GM21515 (cell line): ENCODE results near the gene PMEPA1.

ENCODE experiments used
- ATAC-seq: cut with Tn5 transposase; IDR thresholded peaks from one replicate; pipeline ENCODE4 v1.9.1; 2021; ENCODE audit not compliant: unreplicated experiment

PMEPA1 gene

DNA sequence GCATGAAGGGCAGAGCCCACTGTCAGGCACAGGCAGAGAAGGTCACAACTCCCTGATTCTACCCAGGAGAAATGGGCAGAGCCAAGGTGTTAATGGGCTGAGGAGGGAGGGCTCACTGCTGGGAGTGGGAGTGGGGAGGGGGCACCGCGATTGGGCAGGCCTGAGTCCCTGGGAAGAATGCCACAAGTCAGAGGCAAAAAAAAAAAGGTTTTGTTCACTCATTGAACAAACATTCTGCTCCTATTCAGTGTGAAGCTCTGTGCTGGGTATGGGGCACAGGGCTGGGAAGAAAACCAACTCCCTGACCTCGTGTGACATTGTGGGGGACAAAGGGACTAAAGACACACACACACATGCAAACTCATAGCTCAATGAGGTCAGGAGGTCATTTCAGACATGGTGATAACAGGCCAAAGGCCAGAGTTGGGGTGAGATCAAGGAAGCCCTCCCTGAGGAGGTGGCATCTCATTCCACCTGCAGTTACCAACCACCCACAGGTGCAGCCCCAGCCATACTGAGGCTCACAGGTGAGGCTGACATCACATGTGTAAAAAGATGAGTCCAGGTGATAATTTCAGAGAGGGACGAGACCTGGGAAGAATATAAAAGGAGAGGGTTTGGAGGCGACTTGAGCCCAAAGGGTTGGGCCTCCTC lies 3.2 kb upstream of the PMEPA1 start:
- no peak for ATAC-seq

DNA sequence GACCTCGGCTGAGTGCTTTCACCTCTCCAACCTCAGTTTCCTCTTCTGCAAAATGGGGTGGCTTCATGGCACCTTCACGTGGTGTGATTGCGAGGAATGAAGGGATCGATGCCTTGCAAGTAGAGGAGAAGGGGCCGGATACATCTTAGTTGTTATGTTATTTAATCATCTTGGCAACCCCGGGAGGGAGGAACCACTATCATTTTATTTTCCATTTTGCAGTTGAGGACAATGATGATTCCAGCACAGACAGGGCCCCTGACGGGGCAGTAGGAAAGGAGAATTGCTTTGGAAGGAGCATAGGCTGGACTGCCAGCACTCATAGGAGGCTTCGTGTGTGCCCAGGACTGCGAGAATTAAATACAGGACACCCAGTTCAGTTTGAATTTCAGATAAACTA lies 2.5 kb upstream of the PMEPA1 start:
- no peak for ATAC-seq

DNA sequence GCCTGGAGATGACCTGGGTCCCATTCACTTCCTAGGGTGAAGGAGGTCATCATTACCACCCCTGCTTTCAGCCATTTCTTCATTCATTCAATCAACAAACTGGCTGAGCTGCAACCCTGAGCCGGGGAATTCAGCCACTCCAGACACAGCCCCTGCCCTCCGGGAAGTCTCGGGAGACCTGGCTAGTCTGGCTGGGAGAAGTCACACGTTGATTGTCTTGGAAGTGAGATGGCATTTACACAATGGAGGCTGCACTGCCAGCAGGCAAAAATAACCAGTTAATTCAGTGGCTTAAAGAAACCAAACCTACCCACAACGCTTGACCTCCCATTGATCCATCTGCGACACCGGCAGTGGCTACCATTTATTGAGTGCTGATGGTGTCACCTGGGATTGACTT lies 2.0 kb upstream of the PMEPA1 start:
- no peak for ATAC-seq

DNA sequence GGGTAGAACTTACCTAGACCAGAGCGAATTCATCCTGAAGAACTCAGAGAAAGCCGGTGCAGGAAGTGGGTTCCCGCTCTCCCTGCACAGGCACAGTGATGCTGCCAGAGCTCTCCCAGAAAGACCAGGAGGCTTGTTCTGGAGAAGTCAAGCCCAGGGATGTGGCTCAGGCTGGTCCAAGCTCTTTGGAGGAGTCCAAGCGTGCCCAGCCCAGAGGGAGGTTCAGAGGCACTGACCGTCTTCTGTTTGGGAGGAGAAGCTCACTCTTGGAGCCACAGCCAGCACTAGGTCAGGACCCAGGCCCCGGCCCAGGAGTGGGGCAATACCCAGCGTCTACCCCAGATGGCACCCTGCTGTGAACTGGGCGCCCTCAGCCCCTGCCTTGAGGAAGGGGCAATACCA lies 1.5 kb upstream of the PMEPA1 start:
- no peak for ATAC-seq

DNA sequence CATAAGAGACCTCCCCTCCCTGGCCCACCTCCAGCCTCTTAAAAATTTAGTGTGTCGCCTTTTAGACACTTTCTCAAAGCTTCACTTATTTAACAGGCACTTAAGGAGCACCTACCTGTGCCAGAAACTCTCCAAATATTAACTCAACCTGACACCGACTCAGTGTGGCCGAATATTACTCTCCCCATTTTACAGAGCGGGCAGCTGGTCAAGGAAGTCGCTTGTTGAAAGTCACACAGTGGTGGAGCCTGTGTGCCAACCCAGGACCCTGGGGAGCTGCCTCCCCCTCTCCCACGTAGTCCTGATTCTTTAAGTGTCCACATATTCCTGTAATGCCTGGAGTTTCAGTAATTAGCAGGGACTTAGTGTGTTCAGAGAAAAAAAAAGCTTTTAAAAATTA lies 1.0 kb upstream of the PMEPA1 start:
- no peak for ATAC-seq

DNA sequence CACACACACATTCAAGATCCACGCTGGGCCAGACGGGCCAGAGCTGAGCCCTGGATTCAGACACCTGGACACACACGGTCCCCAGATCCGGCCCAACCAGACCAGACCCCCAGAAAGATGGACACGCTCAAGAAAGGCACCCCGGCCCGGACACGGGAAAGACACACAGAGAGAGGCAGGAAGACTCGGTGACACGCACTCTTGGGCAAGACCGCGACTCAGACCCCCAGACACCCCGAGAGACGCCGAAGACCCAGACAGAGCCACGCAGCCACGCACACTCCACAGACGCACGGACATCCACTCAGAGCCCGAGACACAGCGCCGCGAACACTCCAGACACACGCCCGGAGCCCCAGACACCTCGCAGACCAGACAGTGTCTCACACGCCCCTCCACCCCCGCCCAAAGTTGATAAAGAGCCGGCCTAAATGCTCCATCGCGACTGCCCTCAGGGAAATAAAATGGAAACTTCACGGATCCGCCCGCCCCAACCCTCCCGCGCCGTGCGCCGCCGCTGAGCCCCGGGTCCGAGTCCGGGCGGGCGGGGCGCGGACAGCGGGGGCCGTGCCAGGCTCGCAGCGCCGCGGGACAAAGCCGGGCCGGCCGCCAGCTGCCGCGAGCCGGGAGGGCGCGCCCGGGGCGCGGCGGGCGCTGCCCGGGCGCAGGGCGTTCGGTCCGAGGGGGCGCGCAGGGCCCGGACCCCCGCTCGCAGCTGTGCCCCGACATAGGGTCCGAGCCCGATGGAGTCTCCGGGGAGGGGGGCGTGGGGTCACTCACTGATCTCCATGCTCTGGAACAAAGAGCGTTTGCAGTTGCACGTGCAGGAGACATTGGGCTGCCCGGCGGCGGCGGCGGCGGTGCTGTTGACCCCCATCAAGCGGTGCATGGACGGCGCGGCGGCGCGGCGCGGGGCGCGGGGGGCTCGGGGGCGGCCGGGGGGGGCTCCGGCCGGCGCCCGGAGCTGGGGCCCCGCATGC lies 831 bp downstream of the PMEPA1 start:
- no peak for ATAC-seq

DNA sequence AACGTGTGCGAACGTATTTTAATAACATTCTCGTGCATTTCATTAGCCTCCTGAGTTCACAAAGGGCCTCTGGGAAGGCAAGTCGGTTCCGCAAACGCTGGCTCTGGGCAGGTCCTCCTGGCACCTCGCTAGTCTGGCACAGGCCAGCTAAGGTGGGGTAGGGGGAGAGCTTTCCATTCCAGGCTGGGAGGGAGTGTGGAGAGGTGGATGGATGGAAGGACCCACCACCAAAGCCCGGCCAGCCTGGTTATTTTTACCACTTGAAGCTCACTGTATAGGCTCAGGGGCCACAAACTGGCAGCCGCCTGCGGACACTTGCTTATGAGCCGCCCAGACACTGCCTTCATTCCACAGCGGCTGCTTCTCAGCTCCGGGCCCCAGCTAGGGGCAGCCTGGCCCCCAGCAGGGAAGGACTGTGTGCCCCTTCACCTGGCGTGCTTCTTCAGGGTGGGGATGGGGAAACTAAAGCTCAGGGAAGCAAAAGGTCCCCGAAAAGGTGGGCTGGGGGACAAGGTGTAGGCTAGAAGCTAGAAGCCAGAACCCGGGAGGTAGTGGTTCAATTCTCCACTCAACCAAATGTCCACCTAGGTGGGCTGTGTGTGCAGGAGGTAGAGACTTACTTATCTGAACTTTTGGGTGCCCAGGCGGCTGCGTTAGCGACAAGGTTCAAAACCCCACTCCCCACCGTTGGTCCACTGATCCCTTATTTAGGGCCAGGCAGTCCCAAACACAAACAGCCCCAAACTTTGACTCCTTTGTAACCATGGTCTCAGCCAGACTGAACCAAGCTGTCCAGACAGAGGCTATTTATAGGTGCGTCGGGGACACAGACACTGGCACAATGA lies 1.7 kb downstream of the PMEPA1 start:
- ATAC-seq: no peak

DNA sequence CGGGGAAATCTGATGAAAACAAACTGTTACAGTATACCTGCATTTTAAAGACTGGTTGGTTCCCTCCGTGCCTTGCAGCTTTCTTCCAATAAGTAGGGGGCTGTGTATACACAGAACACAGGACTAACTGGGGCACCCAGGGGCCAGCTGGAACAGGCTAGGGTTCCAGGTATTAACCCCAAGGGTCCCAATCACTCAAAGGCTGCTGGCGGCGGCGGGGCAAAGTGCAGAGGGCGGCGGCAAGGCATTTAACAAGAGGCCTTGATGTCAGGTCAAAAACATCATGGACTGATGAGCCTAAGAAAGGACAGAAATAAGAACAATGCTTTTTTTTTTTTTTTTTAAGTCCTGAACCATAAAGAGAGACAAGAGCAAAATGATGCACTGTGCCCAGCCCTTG lies 2.5 kb downstream of the PMEPA1 start:
- ATAC-seq: no peak

DNA sequence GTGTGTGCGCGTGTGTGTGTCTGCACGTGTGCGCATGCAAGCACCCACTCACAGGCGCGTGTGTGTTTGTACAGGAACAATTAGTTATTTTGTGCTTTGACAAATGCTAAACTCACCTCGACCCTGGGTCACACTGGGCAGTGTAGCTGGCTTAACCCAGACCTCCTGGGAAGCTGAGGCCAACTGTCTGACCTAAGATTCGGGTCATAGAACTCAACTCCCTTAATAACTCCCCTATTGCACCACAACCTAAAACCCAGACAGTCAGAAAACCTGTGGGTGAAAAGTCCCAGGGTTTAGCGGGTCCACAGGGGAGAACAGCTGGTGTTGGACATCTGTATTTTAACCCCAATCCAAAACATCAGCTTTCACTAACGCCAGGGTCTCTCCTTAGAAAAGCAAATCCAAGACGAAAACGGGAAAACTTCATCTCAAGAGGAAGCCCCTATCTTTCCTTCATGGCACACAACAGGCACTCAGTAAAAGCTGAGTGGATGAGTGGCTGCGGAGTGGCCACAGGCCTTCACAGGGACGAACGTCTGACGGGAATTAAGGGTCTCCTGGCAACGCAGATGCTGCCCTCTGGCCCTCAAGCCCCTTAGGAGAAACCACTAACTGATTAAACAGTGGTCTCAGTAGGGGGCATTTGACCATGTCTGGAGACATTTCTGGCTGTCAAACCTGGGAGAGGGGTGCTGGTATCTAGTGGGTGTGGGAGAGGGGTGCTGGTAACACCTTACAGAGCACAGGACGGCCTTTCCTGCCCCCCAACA lies 4.5 kb downstream of the PMEPA1 start:
- ATAC-seq: no peak

DNA sequence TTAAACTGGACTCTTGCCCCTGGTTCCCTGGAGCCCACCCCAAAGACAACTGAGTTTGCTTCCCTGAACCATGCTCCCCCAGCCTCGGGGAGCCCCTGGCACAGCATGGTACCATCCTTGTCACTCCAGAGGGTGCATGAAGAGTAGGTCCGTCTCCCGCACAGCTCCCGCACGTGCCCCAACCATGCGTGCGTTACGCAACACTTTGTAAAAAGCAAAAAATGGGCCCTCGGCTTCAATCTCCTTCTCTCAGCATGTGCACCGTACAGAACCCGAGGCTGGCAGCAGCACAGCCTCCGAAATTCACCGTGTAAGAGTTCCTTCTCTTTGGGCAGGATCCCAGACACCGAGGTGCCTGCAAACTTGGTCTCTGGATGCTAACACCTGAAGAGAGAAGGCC lies 5.6 kb downstream of the PMEPA1 start:
- no peak for ATAC-seq

DNA sequence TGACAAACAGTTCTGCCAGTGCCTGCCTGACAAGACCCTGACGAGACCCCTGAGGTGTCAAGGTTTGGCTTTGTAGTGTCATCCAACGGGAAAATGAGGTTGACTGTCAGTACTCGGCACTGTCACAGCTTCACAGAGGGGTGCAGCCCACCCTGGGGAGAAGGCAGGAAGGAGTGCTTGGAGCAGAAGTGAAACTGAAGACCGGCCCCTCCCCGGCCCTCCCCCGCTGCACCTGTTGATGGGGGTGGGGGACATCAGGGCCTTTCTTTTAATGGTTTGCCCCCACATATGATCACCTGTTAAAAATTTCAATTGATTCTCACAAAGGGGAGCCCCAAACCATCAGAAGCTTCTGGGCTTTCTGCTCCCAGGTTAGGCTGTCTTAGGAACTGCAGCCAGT lies 6.8 kb downstream of the PMEPA1 start:
- no peak for ATAC-seq

DNA sequence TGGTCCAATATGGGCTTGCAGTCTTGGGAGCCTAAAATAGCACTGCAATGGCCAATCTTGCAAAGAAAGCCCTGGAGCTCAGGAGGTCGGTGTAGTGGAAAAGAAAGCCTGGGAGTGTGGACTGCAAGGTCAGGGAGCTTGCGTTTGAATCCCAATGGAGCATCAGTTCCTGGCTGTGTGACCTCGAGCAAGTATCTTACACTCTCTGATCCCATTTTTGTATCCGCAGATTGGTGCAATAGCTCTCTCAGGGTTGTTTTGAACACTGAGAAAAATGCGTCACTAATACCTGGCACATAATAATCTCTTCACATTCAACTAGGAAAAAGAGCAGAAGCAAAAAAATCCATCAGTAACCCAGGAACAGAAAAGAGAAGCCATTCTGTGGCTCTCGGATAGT lies 7.3 kb downstream of the PMEPA1 start:
- ATAC-seq: no peak

DNA sequence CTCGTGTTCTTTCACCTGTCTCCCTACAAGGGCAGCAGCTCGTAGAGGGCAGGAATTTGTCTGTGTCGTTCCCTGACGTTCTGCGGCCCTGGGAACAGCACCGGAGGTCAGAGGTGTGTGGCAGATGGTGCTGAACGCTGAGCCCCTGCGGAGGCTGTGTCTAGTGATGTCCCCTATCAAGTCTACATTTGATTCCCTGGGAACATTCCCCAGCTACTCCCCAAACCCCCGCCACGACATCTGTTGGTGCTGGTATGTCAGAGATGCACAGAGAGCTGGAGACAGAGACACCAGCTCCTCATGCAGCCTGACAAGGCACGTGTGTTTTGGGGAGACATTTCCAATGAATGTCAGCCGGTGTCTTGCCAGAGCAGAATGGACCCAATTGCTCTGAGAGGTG lies 7.7 kb downstream of the PMEPA1 start:
- ATAC-seq: no peak

DNA sequence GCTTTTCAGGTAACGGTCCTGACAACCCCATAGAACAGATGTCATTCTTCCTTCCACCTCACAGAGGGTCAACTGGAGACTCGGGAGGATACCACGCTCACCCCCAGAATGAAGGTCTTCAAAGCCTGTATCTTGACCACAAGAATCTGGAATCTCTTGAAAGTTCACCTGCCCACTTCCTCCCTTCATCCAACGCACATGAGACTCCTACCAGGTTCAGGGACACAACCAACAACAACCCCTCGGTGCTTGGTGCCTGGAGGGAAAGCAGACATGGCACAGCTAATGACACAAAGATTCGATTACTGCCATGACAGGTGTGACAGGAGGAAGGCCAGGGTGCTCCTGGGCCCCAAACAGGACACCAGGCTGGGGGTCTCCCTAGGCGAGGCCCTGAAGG lies 8.2 kb downstream of the PMEPA1 start:
- no peak for ATAC-seq

DNA sequence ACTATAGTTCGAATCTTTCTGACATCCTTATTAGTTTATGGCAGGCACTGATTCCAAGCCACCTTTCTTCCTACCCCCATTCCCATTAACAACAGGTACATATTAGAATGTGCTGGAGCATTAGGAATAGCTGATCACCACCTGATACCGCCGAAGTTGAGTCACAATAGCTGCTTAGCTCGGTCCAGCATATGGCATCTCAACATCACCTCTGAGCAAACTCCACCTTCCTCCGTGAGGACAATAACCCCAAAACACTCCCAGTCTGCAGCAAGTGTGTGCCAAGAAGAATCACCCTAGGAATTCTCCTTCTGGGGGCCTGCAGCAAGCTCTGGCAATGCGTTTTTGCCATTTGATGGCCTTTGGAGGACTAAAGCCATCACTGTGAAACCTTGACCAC lies 8.7 kb downstream of the PMEPA1 start:
- no peak for ATAC-seq

DNA sequence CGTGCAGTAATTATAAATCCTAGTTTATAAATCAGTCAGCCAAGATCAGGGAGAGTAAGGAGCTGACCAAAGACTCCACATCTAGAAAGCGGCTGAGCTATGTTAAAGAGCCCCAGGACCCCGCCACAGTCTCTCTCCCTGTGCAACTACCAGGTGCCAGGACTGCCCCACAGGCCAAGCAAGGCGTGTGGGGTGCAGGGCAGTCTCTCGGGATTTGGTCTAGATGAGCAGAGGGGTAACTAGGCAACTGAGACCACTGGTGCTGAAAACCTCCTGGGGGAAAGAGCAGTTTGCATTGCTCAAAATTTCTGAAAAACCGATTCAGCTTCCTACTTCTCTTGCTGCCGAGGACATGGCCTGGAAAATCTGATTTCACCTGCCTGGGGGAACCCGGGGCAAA lies 10.4 kb downstream of the PMEPA1 start:
- no peak for ATAC-seq

DNA sequence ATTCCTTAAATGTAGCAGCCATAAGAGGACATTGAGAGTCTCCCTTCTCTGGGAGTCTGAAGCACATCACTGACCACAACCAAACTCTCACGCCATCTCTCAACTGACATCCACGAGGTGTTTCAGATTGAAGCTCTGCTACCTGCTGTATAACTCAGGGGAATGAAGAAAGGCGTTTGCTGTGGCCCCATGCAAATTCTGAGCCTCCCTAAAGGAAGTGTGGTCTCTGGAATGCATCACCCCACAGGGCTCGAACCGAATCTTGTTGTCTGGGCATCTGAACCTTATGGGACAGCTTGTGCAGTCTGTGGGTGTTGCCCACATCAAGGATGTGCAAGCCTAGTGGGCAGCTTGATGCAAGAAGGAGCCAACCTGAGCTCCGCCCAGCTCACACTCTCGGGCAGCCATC lies 10.9 kb downstream of the PMEPA1 start:
- ATAC-seq: no peak

DNA sequence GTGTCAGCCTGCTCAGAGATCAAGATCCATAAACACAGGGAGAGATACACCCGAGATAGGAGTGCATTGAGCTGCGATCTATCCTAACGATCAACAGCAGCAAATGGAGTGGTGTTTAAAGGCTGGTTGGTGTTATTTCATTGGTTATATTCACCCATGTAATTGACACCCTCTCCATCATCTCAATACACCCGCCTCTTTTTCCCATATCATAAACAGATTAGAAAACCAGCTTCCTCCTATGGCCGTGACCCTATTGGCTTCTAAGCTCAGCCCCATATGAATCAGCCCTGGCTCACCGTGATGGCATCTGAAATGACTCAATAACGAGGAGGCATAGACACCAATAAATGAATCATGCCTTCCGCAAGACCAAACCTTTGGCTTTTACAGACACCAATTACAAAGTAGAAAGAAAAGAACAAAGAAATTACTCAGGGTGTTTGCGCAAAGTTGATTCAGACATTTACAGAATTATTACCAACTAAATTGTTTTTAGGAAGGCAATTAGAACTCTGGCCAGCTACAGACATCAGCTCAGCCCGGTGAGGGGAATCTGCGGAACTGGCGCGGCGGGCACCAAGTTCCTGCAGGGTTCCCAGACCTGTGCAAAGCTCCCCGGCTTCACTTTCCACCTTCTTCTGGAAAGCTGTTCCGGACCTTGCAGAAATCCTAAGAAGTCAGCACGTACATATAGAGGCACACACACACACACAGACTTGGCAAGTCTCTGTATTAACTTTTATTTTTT lies 11.5 kb downstream of the PMEPA1 start:
- no peak for ATAC-seq

DNA sequence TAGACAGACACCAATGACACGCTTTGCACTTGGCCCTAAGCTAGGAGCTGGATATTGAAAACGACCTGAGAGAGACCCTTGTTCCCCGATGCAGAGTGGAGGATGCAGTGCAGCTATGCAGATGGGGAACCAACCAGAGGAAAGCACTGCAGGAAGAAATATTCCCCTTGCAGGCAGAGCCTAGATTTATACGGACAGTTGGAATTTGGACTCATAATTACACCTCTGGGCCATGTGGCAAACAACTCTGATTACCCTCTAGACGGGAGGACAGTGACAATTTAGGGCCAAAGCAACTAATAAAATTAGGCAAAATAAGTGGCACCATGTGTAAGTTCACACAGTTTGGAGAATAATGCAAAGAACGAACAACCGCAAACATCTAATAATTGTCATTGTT lies 12.3 kb downstream of the PMEPA1 start:
- no peak for ATAC-seq

DNA sequence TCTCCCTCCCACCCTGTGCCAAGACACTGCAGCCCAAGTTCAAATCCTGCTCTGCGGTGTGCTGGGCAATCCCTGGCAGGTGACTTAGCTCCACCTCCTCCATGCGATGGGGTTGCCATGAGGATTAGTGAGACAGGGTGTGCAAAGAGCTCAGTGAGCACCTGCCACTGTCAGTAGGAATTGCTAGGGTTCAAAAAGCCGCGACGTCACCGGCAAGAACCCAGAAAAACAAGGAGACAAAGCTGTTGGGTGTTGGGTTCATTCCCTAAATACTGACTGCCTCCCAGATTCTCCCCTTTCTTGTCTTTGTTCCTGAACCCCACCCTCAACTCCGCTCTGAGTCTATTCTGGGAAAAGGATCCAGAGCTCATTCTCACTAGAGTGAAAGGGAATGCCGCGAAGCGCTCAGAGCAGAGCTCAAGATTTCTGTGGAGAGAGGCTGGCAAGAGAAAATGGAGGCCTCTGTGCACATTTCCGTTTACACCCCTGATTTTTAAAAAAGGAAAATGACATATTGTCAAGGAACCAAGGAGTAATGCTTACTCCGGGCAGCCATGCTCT lies 13.3 kb downstream of the PMEPA1 start:
- no peak for ATAC-seq
